NB4 (cell line): Measurements from ENCODE around the gene PRG3.

Source experiments
- MYC ChIP-seq: IDR thresholded peaks from 2 replicates; pipeline ENCODE4 v1.6.1; 2011; ENCODE audit warnings: low read depth, low read length
- POLR2A ChIP-seq: IDR thresholded peaks from 2 replicates; pipeline ENCODE4 v1.6.1; 2011; ENCODE audit warnings: mild to moderate bottlenecking; ENCODE audit not compliant: insufficient read length; ENCODE audit errors: extremely low read depth
- TF ChIP-seq, protein P1 (sequence below): IDR thresholded peaks from one replicate; pipeline ENCODE4 v1.5.1; 2012; ENCODE audit warnings: low read depth, low read length

DNA sequence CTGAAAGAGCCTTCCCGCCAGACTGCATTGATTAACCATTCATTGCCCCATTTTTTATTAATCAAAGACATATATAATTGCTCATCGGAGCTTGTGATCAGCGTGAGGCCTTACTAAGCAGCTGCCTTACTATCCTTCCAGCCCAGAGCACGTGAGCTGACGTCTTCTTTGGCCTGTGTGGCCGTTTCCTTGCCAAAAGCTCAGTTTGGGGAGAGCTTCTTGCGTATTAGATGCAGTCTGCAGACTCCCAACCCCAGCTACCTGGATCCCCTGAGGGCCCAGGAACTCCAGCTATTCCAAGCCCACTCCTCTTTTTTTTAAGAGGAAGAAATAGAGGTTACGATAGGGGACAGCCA, 46.8 kb upstream of the PRG3 start:
- TF ChIP-seq, protein P1, sequence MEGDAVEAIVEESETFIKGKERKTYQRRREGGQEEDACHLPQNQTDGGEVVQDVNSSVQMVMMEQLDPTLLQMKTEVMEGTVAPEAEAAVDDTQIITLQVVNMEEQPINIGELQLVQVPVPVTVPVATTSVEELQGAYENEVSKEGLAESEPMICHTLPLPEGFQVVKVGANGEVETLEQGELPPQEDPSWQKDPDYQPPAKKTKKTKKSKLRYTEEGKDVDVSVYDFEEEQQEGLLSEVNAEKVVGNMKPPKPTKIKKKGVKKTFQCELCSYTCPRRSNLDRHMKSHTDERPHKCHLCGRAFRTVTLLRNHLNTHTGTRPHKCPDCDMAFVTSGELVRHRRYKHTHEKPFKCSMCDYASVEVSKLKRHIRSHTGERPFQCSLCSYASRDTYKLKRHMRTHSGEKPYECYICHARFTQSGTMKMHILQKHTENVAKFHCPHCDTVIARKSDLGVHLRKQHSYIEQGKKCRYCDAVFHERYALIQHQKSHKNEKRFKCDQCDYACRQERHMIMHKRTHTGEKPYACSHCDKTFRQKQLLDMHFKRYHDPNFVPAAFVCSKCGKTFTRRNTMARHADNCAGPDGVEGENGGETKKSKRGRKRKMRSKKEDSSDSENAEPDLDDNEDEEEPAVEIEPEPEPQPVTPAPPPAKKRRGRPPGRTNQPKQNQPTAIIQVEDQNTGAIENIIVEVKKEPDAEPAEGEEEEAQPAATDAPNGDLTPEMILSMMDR = no peak
- TF ChIP-seq POLR2A (no peak), MYC (no peak)
